Nephron (organoid): ENCODE results near the gene GDPD5.

Source experiments
- H3K27ac Mint-ChIP-seq, 3 experiments: 2 replicates each; pipeline ENCODE4 v1.8.0; 2020; ENCODE audit warnings: mixed read lengths in 3 of 3, mild to moderate bottlenecking in 2 of 3, moderate library complexity in 1 of 3
- H3K27me3 Mint-ChIP-seq: 2 replicates; pipeline ENCODE4 v1.8.0; 2021; ENCODE audit warnings: low read depth, mild to moderate bottlenecking, moderate library complexity, mixed read lengths
- H3K36me3 Mint-ChIP-seq: 2 replicates; pipeline ENCODE4 v1.8.0; 2020; ENCODE audit warnings: low read depth, mixed read lengths
- H3K4me1 Mint-ChIP-seq: 2 replicates; pipeline ENCODE4 v1.8.0; 2020; ENCODE audit warnings: mixed read lengths
- H3K4me3 Mint-ChIP-seq, 3 experiments: 2 replicates each; pipeline ENCODE4 v1.8.0; 2020; ENCODE audit warnings: mild to moderate bottlenecking in 3 of 3, mixed read lengths in 3 of 3, moderate library complexity in 2 of 3
- H3K9me3 Mint-ChIP-seq: 2 replicates; pipeline ENCODE4 v1.8.0; 2020; ENCODE audit warnings: mixed read lengths
- TF ChIP-seq, protein P1 (sequence below), 3 experiments: fragments of 200-600 bp; sonication (generic); IDR thresholded peaks; one replicate each; pipeline ENCODE4 v1.5.0; 2021; ENCODE audit warnings: antibody characterized with exemption in 3 of 3; ENCODE audit not compliant: unreplicated experiment in 3 of 3

GDPD5 gene

GRCh38 chr11:75453916-75454655 is 71.7 kb downstream of the GDPD5 start:
- no peaks in the 10 kb centered on the region for H3K9me3 Mint-ChIP-seq
- TF ChIP-seq, protein P1, sequence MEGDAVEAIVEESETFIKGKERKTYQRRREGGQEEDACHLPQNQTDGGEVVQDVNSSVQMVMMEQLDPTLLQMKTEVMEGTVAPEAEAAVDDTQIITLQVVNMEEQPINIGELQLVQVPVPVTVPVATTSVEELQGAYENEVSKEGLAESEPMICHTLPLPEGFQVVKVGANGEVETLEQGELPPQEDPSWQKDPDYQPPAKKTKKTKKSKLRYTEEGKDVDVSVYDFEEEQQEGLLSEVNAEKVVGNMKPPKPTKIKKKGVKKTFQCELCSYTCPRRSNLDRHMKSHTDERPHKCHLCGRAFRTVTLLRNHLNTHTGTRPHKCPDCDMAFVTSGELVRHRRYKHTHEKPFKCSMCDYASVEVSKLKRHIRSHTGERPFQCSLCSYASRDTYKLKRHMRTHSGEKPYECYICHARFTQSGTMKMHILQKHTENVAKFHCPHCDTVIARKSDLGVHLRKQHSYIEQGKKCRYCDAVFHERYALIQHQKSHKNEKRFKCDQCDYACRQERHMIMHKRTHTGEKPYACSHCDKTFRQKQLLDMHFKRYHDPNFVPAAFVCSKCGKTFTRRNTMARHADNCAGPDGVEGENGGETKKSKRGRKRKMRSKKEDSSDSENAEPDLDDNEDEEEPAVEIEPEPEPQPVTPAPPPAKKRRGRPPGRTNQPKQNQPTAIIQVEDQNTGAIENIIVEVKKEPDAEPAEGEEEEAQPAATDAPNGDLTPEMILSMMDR (IDR thresholded peaks at IDR 0.05; ENCODE audit: unreplicated experiment in 3 of 3): no peak
- H3K4me3 Mint-ChIP-seq: no peak overlapping the region
- peak overlapping the region in 1 of 3 experiments; percentile 34 for H3K27ac Mint-ChIP-seq
- no peaks in the 10 kb centered on the region for H3K36me3 Mint-ChIP-seq
- H3K27me3 Mint-ChIP-seq: peaks cover 28% of the 10 kb centered on the region
- H3K4me1 Mint-ChIP-seq: peaks cover 10% of the 10 kb centered on the region

DNA sequence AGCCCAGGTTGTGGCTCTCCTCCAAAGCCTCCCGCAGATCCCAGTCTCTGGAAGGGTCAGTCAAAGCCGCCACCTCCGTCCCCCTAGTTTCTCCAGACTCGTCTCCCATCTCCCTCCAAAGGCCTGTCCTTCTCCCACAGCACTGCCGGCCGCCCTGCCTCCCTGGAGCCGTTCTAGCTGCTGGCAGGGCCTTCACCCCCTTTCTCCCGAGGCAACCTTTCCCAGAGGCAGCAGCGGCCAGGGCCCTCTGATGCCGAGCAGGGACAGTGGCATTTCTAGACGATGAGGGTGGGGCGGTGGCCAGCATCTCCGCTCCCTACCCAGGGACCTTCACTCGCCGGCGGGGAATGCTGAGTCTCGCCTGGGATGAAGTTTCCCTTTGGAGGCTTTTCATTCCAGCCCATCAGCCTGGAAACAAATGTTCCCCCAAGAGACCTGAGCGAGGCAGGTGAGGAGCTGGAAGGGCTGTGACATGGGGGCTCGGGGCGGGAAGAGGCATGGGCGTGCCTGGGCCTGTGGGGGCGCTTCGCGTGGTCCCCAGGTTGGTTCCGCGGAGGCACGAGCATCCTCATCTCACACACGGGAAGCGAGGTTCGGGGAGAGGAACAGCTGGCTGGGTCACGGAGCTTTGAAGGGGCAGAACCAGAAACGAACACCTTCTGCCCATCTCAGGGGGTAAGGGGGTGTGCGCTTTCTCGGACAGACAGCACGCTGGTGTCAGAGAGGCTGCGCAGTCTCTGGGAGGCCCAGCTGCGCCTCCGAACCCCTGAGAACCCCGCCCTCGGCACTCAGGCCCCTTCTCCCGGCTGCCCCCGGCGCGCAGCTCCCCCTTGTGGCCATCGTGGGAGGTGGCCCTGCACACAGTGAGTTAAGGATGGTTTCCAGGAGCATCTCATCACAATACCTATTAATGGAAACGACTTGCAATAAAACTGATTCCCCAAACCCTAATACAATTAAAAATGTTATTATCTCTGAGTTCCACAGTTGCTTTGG is 74.6 kb downstream of the GDPD5 start:
- Mint-ChIP-seq H3K27ac (no peak overlapping the region), H3K27me3 (peaks cover 39% of the 10 kb centered on the region), H3K36me3 (no peaks in the 10 kb centered on the region), H3K9me3 (no peaks in the 10 kb centered on the region), H3K4me3 (no peak overlapping the region), H3K4me1 (peaks cover 10% of the 10 kb centered on the region)
- TF ChIP-seq, protein P1 (IDR thresholded peaks at IDR 0.05; ENCODE audit: unreplicated experiment in 3 of 3): peak; percentile 43 to 49 (median 48)

DNA sequence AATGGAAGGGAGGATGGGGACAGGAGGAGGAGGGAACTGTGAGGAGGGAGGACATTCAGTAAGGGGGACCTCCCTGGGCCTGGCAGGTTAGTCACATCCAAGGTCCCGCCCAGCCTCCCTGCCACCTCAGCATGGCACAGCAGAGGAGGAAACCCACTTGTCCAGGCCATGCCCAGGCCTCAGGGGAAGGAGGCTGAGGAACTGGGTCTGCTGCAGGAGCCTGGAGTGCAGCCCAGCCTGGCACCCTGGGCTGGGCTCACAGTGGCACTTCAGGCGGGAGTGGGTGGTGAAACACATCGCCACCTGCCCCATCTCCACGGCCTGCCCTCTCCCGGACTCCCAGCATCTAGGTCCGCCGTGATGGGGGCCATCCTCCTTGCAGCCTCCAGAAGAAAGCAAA is 75.5 kb downstream of the GDPD5 start:
- Mint-ChIP-seq H3K27me3 (peaks cover 41% of the 10 kb centered on the region), H3K4me1 (peaks cover 12% of the 10 kb centered on the region), H3K36me3 (no peaks in the 10 kb centered on the region), H3K4me3 (no peak overlapping the region), H3K27ac (no peak overlapping the region), H3K9me3 (no peaks in the 10 kb centered on the region)
- TF ChIP-seq, protein P1 (IDR thresholded peaks at IDR 0.05; ENCODE audit: unreplicated experiment in 3 of 3): no peak

DNA sequence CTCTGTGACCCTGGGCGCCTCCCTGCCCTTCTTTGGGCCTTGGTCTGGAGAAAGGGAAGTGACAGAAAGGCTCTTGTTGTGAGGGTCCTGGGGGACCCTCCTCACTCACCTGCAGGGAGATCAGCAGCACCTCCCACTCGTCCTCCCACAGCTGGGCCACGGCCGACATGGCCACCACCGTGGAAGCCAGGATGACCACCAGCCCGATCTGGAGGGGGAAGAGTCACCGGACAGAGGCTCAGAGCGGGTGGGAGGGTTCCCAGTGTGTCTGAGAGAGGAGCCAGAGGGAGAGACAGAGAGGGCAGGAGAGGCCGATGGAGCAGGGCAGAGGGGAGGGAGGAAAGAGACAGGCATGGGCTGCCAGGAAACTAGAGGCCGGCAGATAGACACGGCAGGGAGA is 76.0 kb downstream of the GDPD5 start:
- H3K9me3 Mint-ChIP-seq: no peaks in the 10 kb centered on the region
- H3K4me3 Mint-ChIP-seq: no peak overlapping the region
- H3K27ac Mint-ChIP-seq: no peak overlapping the region
- peaks cover 15% of the 10 kb centered on the region for H3K4me1 Mint-ChIP-seq
- no peaks in the 10 kb centered on the region for H3K36me3 Mint-ChIP-seq
- TF ChIP-seq, protein P1 (IDR thresholded peaks at IDR 0.05; ENCODE audit: unreplicated experiment in 3 of 3): no peak
- H3K27me3 Mint-ChIP-seq: peaks cover 44% of the 10 kb centered on the region

- Mint-ChIP-seq H3K36me3 (no peaks in the 10 kb centered on the region), H3K9me3 (no peaks in the 10 kb centered on the region), H3K27ac (no peak overlapping the region), H3K4me1 (peaks cover 10% of the 10 kb centered on the region), H3K27me3 (peaks cover 48% of the 10 kb centered on the region), H3K4me3 (no peak overlapping the region)
- TF ChIP-seq, protein P1 (IDR thresholded peaks at IDR 0.05; ENCODE audit: unreplicated experiment in 3 of 3): no peak
Observed at GRCh38 chr11:75449271-75449670, 76.5 kb downstream of the GDPD5 start.
